ENCODE results near the gene DUSP5.

DUSP5 gene

GRCh38 chr10:110493832-110494426 is 3.8 kb upstream of the DUSP5 start:
- Histone ChIP-seq H3K9me3 (ENCODE audit: control insufficient read depth, low read length) (no peaks in the 10 kb centered on the region), H3K36me3 (ENCODE audit: control insufficient read depth, insufficient read depth, low read length) (peaks cover 3% of the 10 kb centered on the region), H3K4me1 (ENCODE audit: control insufficient read depth, insufficient read depth, low read length, poor library complexity, severe bottlenecking) (peaks cover 48% of the 10 kb centered on the region), H3K27ac (ENCODE audit: low read depth, low read length, severe bottlenecking) (no peak overlapping the region), H3K4me3 (ENCODE audit: extremely low read depth, insufficient read depth, low read length, poor library complexity, severe bottlenecking) (no peak overlapping the region)
- WGBS, 2 experiments (ENCODE audit: insufficient coverage in 2 of 2), result 58 to 61% methylated on average over 10 of the region's 11 CpGs

DNA sequence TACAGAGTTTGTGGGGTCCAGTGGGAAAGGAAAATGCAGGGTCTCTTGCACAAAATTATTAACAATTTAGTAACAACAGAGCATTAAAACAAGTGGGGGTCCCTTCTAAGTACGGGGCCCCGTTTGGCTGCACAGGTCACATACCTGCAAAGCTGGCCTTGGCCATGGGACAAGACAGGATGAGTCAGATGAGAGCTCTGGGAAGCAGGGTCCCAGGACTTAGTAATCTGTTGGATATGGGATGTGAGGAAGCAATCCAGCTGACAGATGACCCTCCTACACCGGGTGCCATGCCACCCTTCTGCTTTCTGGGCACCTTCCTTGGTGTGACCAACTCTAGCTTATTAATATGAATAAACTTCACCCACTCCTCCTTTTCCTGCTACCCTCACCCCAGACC is 3.2 kb upstream of the DUSP5 start:
- no peaks in the 10 kb centered on the region for H3K9me3 ChIP-seq (ENCODE audit: control insufficient read depth, low read length)
- peaks cover 3% of the 10 kb centered on the region for H3K36me3 ChIP-seq (ENCODE audit: control insufficient read depth, insufficient read depth, low read length)
- whole genome bisulfite sequencing, 2 experiments (ENCODE audit: insufficient coverage in 2 of 2), result 94% methylated on average over 2 of the region's 3 CpGs; no CpG with 5 or more reads in 1 of the 2 experiments
- H3K27ac ChIP-seq (ENCODE audit: low read depth, low read length, severe bottlenecking), result no peak overlapping the region
- H3K4me1 ChIP-seq (ENCODE audit: control insufficient read depth, insufficient read depth, low read length, poor library complexity, severe bottlenecking), result peaks cover 45% of the 10 kb centered on the region
- no peak overlapping the region for H3K4me3 ChIP-seq (ENCODE audit: extremely low read depth, insufficient read depth, low read length, poor library complexity, severe bottlenecking)

DNA sequence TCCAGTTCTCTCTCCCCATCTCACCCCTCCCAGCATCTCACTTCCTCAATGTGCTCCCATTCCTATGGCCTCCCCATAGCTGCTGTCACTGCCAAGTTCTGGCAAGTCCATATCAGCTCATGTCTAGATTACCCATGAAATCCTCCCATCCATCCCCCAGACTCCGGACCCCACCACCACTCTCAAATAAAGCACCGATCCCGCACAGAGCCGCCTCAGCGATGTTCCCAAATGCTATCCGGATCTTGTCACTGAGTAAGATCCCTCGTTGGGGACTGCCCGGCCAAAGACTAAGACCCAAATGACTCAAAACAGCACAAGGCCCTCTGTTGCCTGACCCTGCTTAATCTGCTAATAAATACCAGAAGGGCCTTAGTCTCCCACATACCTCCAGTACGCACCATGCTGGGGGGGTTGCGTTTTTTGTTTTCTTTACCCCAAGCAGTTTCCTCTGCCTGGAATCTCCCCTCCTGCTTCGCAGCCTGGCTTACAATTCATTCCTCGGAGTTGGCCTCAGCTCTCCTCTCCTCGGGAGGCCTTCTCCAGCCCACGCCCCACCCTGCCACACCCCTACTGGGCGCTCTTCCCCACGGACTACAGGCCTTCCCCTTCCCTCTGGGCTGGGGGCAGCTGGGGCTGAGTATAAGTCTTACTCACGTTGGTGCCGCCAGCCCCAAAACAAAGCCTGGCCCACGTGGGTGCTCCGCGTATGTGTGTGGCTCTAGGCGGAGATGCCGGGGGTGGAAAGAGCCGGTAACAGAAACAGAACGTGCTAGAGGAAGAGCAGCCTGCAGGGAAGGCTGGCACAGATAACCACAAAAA is 1.8 kb upstream of the DUSP5 start:
- WGBS, 2 experiments (ENCODE audit: insufficient coverage in 2 of 2), result 21 to 22% methylated on average over 17 to 21 of the region's 25 CpGs
- H3K4me1 ChIP-seq (ENCODE audit: control insufficient read depth, insufficient read depth, low read length, poor library complexity, severe bottlenecking), result peaks cover 45% of the 10 kb centered on the region
- H3K4me3 ChIP-seq (ENCODE audit: extremely low read depth, insufficient read depth, low read length, poor library complexity, severe bottlenecking), result peak overlapping the region; percentile 86
- no peaks in the 10 kb centered on the region for H3K36me3 ChIP-seq (ENCODE audit: control insufficient read depth, insufficient read depth, low read length)
- H3K9me3 ChIP-seq (ENCODE audit: control insufficient read depth, low read length), result no peaks in the 10 kb centered on the region
- peak overlapping the region; percentile 59 for H3K27ac ChIP-seq (ENCODE audit: low read depth, low read length, severe bottlenecking)

DNA sequence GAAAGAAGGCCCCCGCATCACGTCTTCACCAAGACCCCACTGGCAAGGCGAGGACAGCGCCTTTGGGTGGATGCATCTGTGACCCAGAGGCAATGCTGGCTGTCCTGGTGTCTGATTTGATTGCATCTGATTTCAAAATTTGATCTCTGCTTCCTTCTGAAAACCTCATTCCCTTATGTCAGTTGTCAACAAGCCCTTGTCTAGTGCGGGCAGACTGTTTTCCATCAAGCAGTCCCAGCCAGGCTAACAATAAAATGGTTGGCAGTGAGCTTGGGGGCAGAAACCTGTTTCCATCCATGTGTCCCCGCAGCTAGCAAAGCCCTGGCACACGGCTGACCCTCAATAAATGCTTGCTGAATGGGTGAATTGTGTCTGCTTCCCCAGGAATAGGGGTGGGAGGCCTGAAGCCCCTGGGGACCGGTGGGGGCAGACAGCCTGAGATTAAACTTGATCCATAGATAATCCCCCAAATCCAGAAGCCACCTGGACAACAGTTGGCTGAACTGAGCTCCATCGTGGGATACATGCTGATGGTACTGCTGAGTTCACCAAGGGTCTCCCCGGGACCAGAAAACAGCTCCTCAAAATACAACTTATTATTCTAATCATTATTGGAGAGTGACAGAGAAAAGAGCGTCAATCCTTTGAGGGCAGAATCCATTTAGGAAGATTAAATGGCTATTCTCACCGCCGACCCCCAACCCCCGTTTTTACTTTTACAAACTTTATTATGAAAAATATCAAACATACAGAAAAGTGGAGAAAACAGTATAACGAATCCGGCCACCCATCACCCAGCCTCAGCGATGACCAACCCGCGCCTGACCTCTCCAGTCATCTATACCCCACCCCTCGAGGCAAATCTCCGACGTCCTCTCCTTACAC is 912 bp upstream of the DUSP5 start:
- Histone ChIP-seq H3K27ac (ENCODE audit: low read depth, low read length, severe bottlenecking) (peak overlapping the region; percentile 78), H3K36me3 (ENCODE audit: control insufficient read depth, insufficient read depth, low read length) (no peaks in the 10 kb centered on the region), H3K4me3 (ENCODE audit: extremely low read depth, insufficient read depth, low read length, poor library complexity, severe bottlenecking) (peak overlapping the region; percentile 86), H3K4me1 (ENCODE audit: control insufficient read depth, insufficient read depth, low read length, poor library complexity, severe bottlenecking) (peaks cover 46% of the 10 kb centered on the region), H3K9me3 (ENCODE audit: control insufficient read depth, low read length) (no peaks in the 10 kb centered on the region)
- 15 to 24% methylated on average over 11 to 14 of the region's 22 CpGs for WGBS, 2 experiments (ENCODE audit: insufficient coverage in 2 of 2)

- peaks cover 51% of the 10 kb centered on the region for H3K4me1 ChIP-seq (ENCODE audit: control insufficient read depth, insufficient read depth, low read length, poor library complexity, severe bottlenecking)
- H3K4me3 ChIP-seq (ENCODE audit: extremely low read depth, insufficient read depth, low read length, poor library complexity, severe bottlenecking), result peak overlapping the region; percentile 86
- 0% methylated on average over 81 to 95 of the region's 107 CpGs for WGBS, 2 experiments (ENCODE audit: insufficient coverage in 2 of 2)
- peaks cover 14% of the 10 kb centered on the region for H3K36me3 ChIP-seq (ENCODE audit: control insufficient read depth, insufficient read depth, low read length)
- H3K9me3 ChIP-seq (ENCODE audit: control insufficient read depth, low read length), result no peaks in the 10 kb centered on the region
- no peak overlapping the region for H3K27ac ChIP-seq (ENCODE audit: low read depth, low read length, severe bottlenecking)
Observed at GRCh38 chr10:110498087-110498981, 627 bp downstream of the DUSP5 start.

- H3K4me3 ChIP-seq (ENCODE audit: extremely low read depth, insufficient read depth, low read length, poor library complexity, severe bottlenecking), result peak overlapping the region; percentile 86
- peak overlapping the region; percentile 3 for H3K27ac ChIP-seq (ENCODE audit: low read depth, low read length, severe bottlenecking)
- H3K36me3 ChIP-seq (ENCODE audit: control insufficient read depth, insufficient read depth, low read length), result peaks cover 23% of the 10 kb centered on the region
- WGBS, 2 experiments (ENCODE audit: insufficient coverage in 2 of 2), result 2% methylated on average over 14 to 17 of the region's 21 CpGs
- H3K4me1 ChIP-seq (ENCODE audit: control insufficient read depth, insufficient read depth, low read length, poor library complexity, severe bottlenecking), result peaks cover 51% of the 10 kb centered on the region
- H3K9me3 ChIP-seq (ENCODE audit: control insufficient read depth, low read length), result no peaks in the 10 kb centered on the region
Observed at GRCh38 chr10:110498982-110499795, 1.5 kb downstream of the DUSP5 start.

- 68 to 71% methylated on average over 4 to 5 of the region's 9 CpGs for WGBS, 2 experiments (ENCODE audit: insufficient coverage in 2 of 2)
- H3K4me3 ChIP-seq (ENCODE audit: extremely low read depth, insufficient read depth, low read length, poor library complexity, severe bottlenecking), result peak overlapping the region; percentile 86
Observed at GRCh38 chr10:110499796-110500514, 2.2 kb downstream of the DUSP5 start.

GRCh38 chr10:110500515-110500905 is 2.8 kb downstream of the DUSP5 start:
- Histone ChIP-seq H3K4me3 (ENCODE audit: extremely low read depth, insufficient read depth, low read length, poor library complexity, severe bottlenecking) (peak overlapping the region; percentile 86), H3K27ac (ENCODE audit: low read depth, low read length, severe bottlenecking) (peak overlapping the region; percentile 97), H3K36me3 (ENCODE audit: control insufficient read depth, insufficient read depth, low read length) (peaks cover 36% of the 10 kb centered on the region), H3K4me1 (ENCODE audit: control insufficient read depth, insufficient read depth, low read length, poor library complexity, severe bottlenecking) (peaks cover 50% of the 10 kb centered on the region), H3K9me3 (ENCODE audit: control insufficient read depth, low read length) (no peaks in the 10 kb centered on the region)
- WGBS, 2 experiments (ENCODE audit: insufficient coverage in 2 of 2), result 25 to 40% methylated on average over 1 to 2 of the region's 3 CpGs

More at GRCh38 chr10:110499796-110500514, 2.2 kb downstream of the DUSP5 start:
- Histone ChIP-seq H3K4me1 (ENCODE audit: control insufficient read depth, insufficient read depth, low read length, poor library complexity, severe bottlenecking) (peaks cover 48% of the 10 kb centered on the region), H3K27ac (ENCODE audit: low read depth, low read length, severe bottlenecking) (peak overlapping the region; percentile 97), H3K36me3 (ENCODE audit: control insufficient read depth, insufficient read depth, low read length) (peaks cover 30% of the 10 kb centered on the region), H3K9me3 (ENCODE audit: control insufficient read depth, low read length) (no peaks in the 10 kb centered on the region)
